Stomach (tissue), 4 donors: ENCODE results near the gene SGCA.

ENCODE experiments used
- EP300 ChIP-seq: sonication (generic); formaldehyde crosslinking; IDR thresholded peaks from one replicate; pipeline ENCODE4 v1.6.1; 2017; ENCODE audit warnings: antibody characterized with exemption
- POLR2AphosphoS5 ChIP-seq, 3 donors: sonication (generic); formaldehyde crosslinking; IDR thresholded peaks; one replicate each; pipeline ENCODE4 v1.6.1; 2016; ENCODE audit warnings: antibody characterized with exemption in 3 of 3
- TF ChIP-seq, protein P1 (sequence below), 7 experiments: fragments of 450-650 bp in 4 of 7; fragments of 200-600 bp in 3 of 7; sonication (generic) in 3 of 7; IDR thresholded peaks; one replicate each; pipeline ENCODE4 v1.5.1; 2016 to 2019; ENCODE audit warnings: antibody characterized with exemption in 7 of 7, control low read depth in 2 of 7, mild to moderate bottlenecking in 1 of 7

DNA sequence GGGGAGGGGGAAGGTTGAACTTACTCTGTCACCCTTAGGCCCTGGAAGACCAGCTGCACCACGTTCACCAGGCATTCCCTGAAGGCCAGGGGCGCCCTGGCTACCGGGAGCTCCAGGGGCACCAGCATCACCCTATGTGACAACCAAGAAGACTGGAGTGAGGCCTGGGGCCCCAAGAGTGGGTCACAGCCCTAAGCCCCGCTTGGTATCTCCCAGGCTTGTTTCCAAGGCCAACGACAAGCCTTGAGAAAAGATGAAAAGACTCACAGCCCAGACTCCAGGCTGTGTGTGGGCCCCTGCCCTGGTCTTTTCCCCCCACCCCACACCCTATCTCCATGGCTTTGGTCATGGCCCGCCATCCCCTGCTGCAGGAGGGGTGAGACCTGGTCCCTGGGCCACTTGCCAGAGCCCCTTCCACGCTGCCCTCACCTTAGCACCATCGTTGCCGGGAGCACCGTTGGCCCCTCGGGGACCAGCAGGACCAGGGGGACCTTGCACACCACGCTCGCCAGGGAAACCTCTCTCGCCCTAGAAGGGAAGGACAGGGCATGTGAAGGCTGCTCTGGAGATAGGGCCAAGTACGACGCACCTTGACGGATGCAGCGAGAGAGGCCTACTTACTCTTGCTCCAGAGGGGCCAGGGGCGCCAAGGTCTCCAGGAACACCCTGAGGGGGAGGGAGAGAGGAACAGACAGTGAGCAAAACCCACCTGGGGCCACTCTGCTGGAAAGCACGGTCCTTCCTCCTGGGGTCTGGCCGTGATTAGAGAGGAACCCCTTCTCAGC, 25.7 kb downstream of the SGCA start:
- TF ChIP-seq EP300 (no peak), POLR2AphosphoS5 (IDR thresholded peaks at IDR 0.05) (no peak)
- TF ChIP-seq, protein P1, sequence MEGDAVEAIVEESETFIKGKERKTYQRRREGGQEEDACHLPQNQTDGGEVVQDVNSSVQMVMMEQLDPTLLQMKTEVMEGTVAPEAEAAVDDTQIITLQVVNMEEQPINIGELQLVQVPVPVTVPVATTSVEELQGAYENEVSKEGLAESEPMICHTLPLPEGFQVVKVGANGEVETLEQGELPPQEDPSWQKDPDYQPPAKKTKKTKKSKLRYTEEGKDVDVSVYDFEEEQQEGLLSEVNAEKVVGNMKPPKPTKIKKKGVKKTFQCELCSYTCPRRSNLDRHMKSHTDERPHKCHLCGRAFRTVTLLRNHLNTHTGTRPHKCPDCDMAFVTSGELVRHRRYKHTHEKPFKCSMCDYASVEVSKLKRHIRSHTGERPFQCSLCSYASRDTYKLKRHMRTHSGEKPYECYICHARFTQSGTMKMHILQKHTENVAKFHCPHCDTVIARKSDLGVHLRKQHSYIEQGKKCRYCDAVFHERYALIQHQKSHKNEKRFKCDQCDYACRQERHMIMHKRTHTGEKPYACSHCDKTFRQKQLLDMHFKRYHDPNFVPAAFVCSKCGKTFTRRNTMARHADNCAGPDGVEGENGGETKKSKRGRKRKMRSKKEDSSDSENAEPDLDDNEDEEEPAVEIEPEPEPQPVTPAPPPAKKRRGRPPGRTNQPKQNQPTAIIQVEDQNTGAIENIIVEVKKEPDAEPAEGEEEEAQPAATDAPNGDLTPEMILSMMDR (IDR thresholded peaks at IDR 0.05), result no peak
